ENCODE data around the gene LAGE3. TPM values are rescaled to one million over a fixed set of nuclear protein-coding genes. Genes with fewer than 3 reads are reported as not detected.

LAGE3 gene
- total RNA-seq, 1 donor from 2014 or later = 20.0 TPM

GRCh38 chrX:154483325-154483724, 4.2 kb upstream of the LAGE3 start:
- Histone ChIP-seq H3K4me2 (ENCODE audit: low read length) (no peak overlapping the region), H3K27ac (ENCODE audit: low read depth, low read length) (no peak overlapping the region), H3K36me3 (ENCODE audit: insufficient read depth, low read length) (no peaks in the 10 kb centered on the region), H4K20me1 (ENCODE audit: insufficient read depth, low read length) (no peaks in the 10 kb centered on the region), H3K9ac (ENCODE audit: low read length) (no peak overlapping the region), H3K27me3 (ENCODE audit: insufficient read depth, low read length) (no peaks in the 10 kb centered on the region), H3K4me3 (ENCODE audit: insufficient read depth, low read depth, low read length) (no peak overlapping the region), H3K4me1 (ENCODE audit: insufficient read depth, low read length) (peaks cover 10% of the 10 kb centered on the region), H2AFZ (ENCODE audit: low read depth, low read length) (no peak overlapping the region), H3K79me2 (ENCODE audit: insufficient read depth, low read length) (peaks cover 15% of the 10 kb centered on the region), H3K9me3 (ENCODE audit: insufficient read depth, low read depth, low read length) (no peaks in the 10 kb centered on the region)
- H3K4me3 Mint-ChIP-seq (ENCODE audit: unreplicated experiment) = no peak overlapping the region
- FAIRE-seq (no peak), DNase-seq (ENCODE audit: low read depth) (no peak)
- H3K27me3 Mint-ChIP-seq (ENCODE audit: low read depth, unreplicated experiment) = no peaks in the 10 kb centered on the region
- no peaks in the 10 kb centered on the region for H3K4me1 Mint-ChIP-seq (ENCODE audit: low read depth, unreplicated experiment)
- H3K9me3 Mint-ChIP-seq (ENCODE audit: unreplicated experiment) = no peaks in the 10 kb centered on the region
- H3K36me3 Mint-ChIP-seq (ENCODE audit: low read depth, unreplicated experiment) = peaks cover 4% of the 10 kb centered on the region
- H3K27ac Mint-ChIP-seq (ENCODE audit: unreplicated experiment) = peak overlapping the region; percentile 50
- TF ChIP-seq CTCF (IDR thresholded peaks at IDR 0.05; ENCODE audit: insufficient read depth, low read depth, low read length) = no peak
- TF ChIP-seq EZH2 (IDR thresholded peaks at IDR 0.05; ENCODE audit: insufficient read depth, low read length) = no peak

- no peaks in the 10 kb centered on the region for H3K4me1 Mint-ChIP-seq (ENCODE audit: low read depth, unreplicated experiment)
- no peak for DNase-seq (ENCODE audit: low read depth)
- H3K4me3 Mint-ChIP-seq (ENCODE audit: unreplicated experiment) = no peak overlapping the region
- no peaks in the 10 kb centered on the region for H3K9me3 Mint-ChIP-seq (ENCODE audit: unreplicated experiment)
- TF ChIP-seq CTCF (IDR thresholded peaks at IDR 0.05; ENCODE audit: insufficient read depth, low read depth, low read length) (no peak), EZH2 (IDR thresholded peaks at IDR 0.05; ENCODE audit: insufficient read depth, low read length) (no peak)
- H4K20me1 ChIP-seq (ENCODE audit: insufficient read depth, low read length) = no peaks in the 10 kb centered on the region
- H3K4me2 ChIP-seq (ENCODE audit: low read length) = no peak overlapping the region
- H3K79me2 ChIP-seq (ENCODE audit: insufficient read depth, low read length) = peaks cover 13% of the 10 kb centered on the region
- peaks cover 4% of the 10 kb centered on the region for H3K36me3 Mint-ChIP-seq (ENCODE audit: low read depth, unreplicated experiment)
- peaks cover 10% of the 10 kb centered on the region for H3K4me1 ChIP-seq (ENCODE audit: insufficient read depth, low read length)
- no peak for FAIRE-seq
- H3K9me3 ChIP-seq (ENCODE audit: insufficient read depth, low read depth, low read length) = no peaks in the 10 kb centered on the region
- no peak overlapping the region for H3K27ac ChIP-seq (ENCODE audit: low read depth, low read length)
- H3K27me3 ChIP-seq (ENCODE audit: insufficient read depth, low read length) = no peaks in the 10 kb centered on the region
- H3K36me3 ChIP-seq (ENCODE audit: insufficient read depth, low read length) = no peaks in the 10 kb centered on the region
- no peaks in the 10 kb centered on the region for H3K27me3 Mint-ChIP-seq (ENCODE audit: low read depth, unreplicated experiment)
- no peak overlapping the region for H3K4me3 ChIP-seq (ENCODE audit: insufficient read depth, low read depth, low read length)
- H2AFZ ChIP-seq (ENCODE audit: low read depth, low read length) = no peak overlapping the region
- no peak overlapping the region for H3K27ac Mint-ChIP-seq (ENCODE audit: unreplicated experiment)
- H3K9ac ChIP-seq (ENCODE audit: low read length) = no peak overlapping the region
Measured at GRCh38 chrX:154482786-154483185, 3.7 kb upstream of the LAGE3 start.

- Histone ChIP-seq H3K36me3 (ENCODE audit: insufficient read depth, low read length) (no peaks in the 10 kb centered on the region), H3K27me3 (ENCODE audit: insufficient read depth, low read length) (no peaks in the 10 kb centered on the region), H2AFZ (ENCODE audit: low read depth, low read length) (no peak overlapping the region), H3K27ac (ENCODE audit: low read depth, low read length) (no peak overlapping the region), H3K9me3 (ENCODE audit: insufficient read depth, low read depth, low read length) (no peaks in the 10 kb centered on the region), H4K20me1 (ENCODE audit: insufficient read depth, low read length) (no peaks in the 10 kb centered on the region), H3K4me1 (ENCODE audit: insufficient read depth, low read length) (peaks cover 9% of the 10 kb centered on the region), H3K9ac (ENCODE audit: low read length) (no peak overlapping the region), H3K4me3 (ENCODE audit: insufficient read depth, low read depth, low read length) (no peak overlapping the region), H3K4me2 (ENCODE audit: low read length) (no peak overlapping the region), H3K79me2 (ENCODE audit: insufficient read depth, low read length) (peaks cover 12% of the 10 kb centered on the region)
- no peak overlapping the region for H3K27ac Mint-ChIP-seq (ENCODE audit: unreplicated experiment)
- H3K4me1 Mint-ChIP-seq (ENCODE audit: low read depth, unreplicated experiment) = no peaks in the 10 kb centered on the region
- peaks cover 4% of the 10 kb centered on the region for H3K36me3 Mint-ChIP-seq (ENCODE audit: low read depth, unreplicated experiment)
- DNase-seq (ENCODE audit: low read depth) (no peak), FAIRE-seq (no peak)
- no peaks in the 10 kb centered on the region for H3K27me3 Mint-ChIP-seq (ENCODE audit: low read depth, unreplicated experiment)
- no peak overlapping the region for H3K4me3 Mint-ChIP-seq (ENCODE audit: unreplicated experiment)
- no peak for TF ChIP-seq EZH2 (IDR thresholded peaks at IDR 0.05; ENCODE audit: insufficient read depth, low read length)
- no peak for TF ChIP-seq CTCF (IDR thresholded peaks at IDR 0.05; ENCODE audit: insufficient read depth, low read depth, low read length)
- H3K9me3 Mint-ChIP-seq (ENCODE audit: unreplicated experiment) = no peaks in the 10 kb centered on the region
Measured at GRCh38 chrX:154481911-154482601, 3.0 kb upstream of the LAGE3 start.
